Transverse colon (tissue), 4 donors: ENCODE data around the gene ADNP. TPM values are rescaled to one million over a fixed set of nuclear protein-coding genes. Genes with fewer than 3 reads are reported as not detected.
A peak's percentile ranks its signal among the peaks of the same experiment; 100 is the strongest.

Experiments
- DNase-seq: peaks from one replicate; pipeline ENCODE4 v3.0.0-alpha.2; 2019
- H3K27ac ChIP-seq, 4 donors: fragments of 200-600 bp; sonication (generic); 2 replicates each; pipeline ENCODE4 v1.5.1; 2016 to 2018; ENCODE audit warnings: inconsistent platforms in 4 of 4
- H3K27me3 ChIP-seq: fragments of 200-600 bp; sonication (generic); 2 replicates; pipeline ENCODE4 v1.5.1; 2017; ENCODE audit warnings: inconsistent platforms
- H3K36me3 ChIP-seq, 4 donors: fragments of 200-600 bp; sonication (generic); 2 replicates each; pipeline ENCODE4 v1.5.1; 2017 to 2019; ENCODE audit warnings: inconsistent platforms in 4 of 4
- H3K4me1 ChIP-seq, 4 donors: fragments of 200-600 bp; sonication (generic); 2 replicates each; pipeline ENCODE4 v1.5.1; 2017 to 2020; ENCODE audit warnings: inconsistent platforms in 4 of 4
- H3K4me3 ChIP-seq, 4 donors: fragments of 200-600 bp; sonication (generic); 1 replicate in 1 of 4; 2 replicates in 3 of 4; pipeline versions ENCODE4 v1.5.1 to v1.6.1; 2017 to 2019; ENCODE audit warnings: inconsistent platforms in 4 of 4
- H3K9me3 ChIP-seq, 2 donors: fragments of 200-600 bp; sonication (generic); 2 replicates each; pipeline ENCODE4 v1.5.1; 2017 to 2019; ENCODE audit warnings: inconsistent platforms in 2 of 2
- EP300 ChIP-seq: sonication (generic); formaldehyde crosslinking; IDR thresholded peaks from one replicate; pipeline ENCODE4 v1.6.1; 2017; ENCODE audit warnings: antibody characterized with exemption, low read depth
- POLR2A ChIP-seq: fragments of 450-650 bp; IDR thresholded peaks from one replicate; pipeline ENCODE4 v1.6.1; 2016; ENCODE audit warnings: antibody characterized with exemption, mild to moderate bottlenecking, moderate library complexity
- POLR2AphosphoS5 ChIP-seq, 3 donors: sonication (generic); formaldehyde crosslinking; IDR thresholded peaks; one replicate each; pipeline ENCODE4 v1.6.1; 2016; ENCODE audit warnings: antibody characterized with exemption in 3 of 3
- WGBS, 2 donors: methylation state at CpG; one replicate each; pipeline ENCODE4 v1.1.5; 2018; ENCODE audit warnings: low coverage in 1 of 2; 5-methylcytosine and 5-hydroxymethylcytosine counted together
- in situ Hi-C, 4 donors: fragments of 200-750 bp; cut with MboI; loops; one replicate each; pipeline versions ENCODE4 v1.15.0 to v1.15.1; 2017; ENCODE audit warnings: low sequenced_read_pairs in 3 of 4, low pct_ligation_motif_present in 1 of 4, low pct_unique_long_range_greater_than_20kb in 1 of 4
- intact Hi-C: fragments of 100-400 bp; cut with DNase I; formaldehyde crosslinking; loops from one replicate; pipeline ENCODE4 v1.15.1; 2023; ENCODE audit warnings: low total_unique reads
- total RNA-seq, 4 donors: library from RNA; depleted of rRNA; stranded (reverse); fragments of >200 nt; gene quantifications; one replicate each; pipeline ENCODE4 v1.1.0, GENCODE V29; 2016
- TF ChIP-seq, protein P1 (sequence below), 5 experiments: fragments of 200-600 bp in 3 of 5; fragments of 450-650 bp in 2 of 5; sonication (generic) in 3 of 5; IDR thresholded peaks; 1 replicate in 2 of 5; 2 replicates in 3 of 5; pipeline ENCODE4 v1.5.1; 2016 to 2017; ENCODE audit warnings: antibody characterized with exemption in 5 of 5, inconsistent platforms in 3 of 5, mild to moderate bottlenecking in 2 of 5, moderate library complexity in 1 of 5

Gene ADNP
- total RNA-seq, 4 donors from 2014 or later: 34.8 to 65.7 (median 42.5) TPM

- WGBS, 2 donors: 79 to 89% methylated on average over 1 to 25 of the region's 25 CpGs
Observed at GRCh38 chr20:50959543-50960126, 28.4 kb upstream of the ADNP start.

GRCh38 chr20:50958615-50959542, 27.6 kb upstream of the ADNP start, which contains the start of gene MOCS3:
Gene MOCS3, plus strand, starts transcription at chr20:50958818. Its CDS starts 25 bp downstream, at chr20:50958843.
- Histone ChIP-seq H3K4me3 (peak within 1 kb of the TSS; percentile 60 to 92 (median 82)), H3K4me1 (peaks cover 10 to 39% (median 28%) of the 10 kb centered on the region in 4 donors), H3K27ac (peak within 1 kb of the TSS; percentile 83 to 93 (median 90)), H3K36me3 (peaks cover 0 to 5% (median 2%) of the 10 kb centered on the region in 4 donors), H3K27me3 (no peaks in the 10 kb centered on the region), H3K9me3 (no peaks in the 10 kb centered on the region)
- TF ChIP-seq POLR2AphosphoS5 (IDR thresholded peaks at IDR 0.05): peak in 1 of 3 donors; percentile 4
- peak; percentile 5 for TF ChIP-seq POLR2A
- TF ChIP-seq, protein P1, sequence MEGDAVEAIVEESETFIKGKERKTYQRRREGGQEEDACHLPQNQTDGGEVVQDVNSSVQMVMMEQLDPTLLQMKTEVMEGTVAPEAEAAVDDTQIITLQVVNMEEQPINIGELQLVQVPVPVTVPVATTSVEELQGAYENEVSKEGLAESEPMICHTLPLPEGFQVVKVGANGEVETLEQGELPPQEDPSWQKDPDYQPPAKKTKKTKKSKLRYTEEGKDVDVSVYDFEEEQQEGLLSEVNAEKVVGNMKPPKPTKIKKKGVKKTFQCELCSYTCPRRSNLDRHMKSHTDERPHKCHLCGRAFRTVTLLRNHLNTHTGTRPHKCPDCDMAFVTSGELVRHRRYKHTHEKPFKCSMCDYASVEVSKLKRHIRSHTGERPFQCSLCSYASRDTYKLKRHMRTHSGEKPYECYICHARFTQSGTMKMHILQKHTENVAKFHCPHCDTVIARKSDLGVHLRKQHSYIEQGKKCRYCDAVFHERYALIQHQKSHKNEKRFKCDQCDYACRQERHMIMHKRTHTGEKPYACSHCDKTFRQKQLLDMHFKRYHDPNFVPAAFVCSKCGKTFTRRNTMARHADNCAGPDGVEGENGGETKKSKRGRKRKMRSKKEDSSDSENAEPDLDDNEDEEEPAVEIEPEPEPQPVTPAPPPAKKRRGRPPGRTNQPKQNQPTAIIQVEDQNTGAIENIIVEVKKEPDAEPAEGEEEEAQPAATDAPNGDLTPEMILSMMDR (IDR thresholded peaks at IDR 0.05): peak in 1 of 5 experiments; percentile 7
- TF ChIP-seq EP300: no peak
- intact Hi-C loops: no loop called here
- in situ Hi-C loops: no loop called here
- DNase-seq: peak; percentile 87
- 0 to 3% methylated on average over 8 to 45 of the region's 67 CpGs for WGBS, 2 donors

More at GRCh38 chr20:50959543-50960126, 28.4 kb upstream of the ADNP start:
- H3K36me3 ChIP-seq: no peaks in the 10 kb centered on the region
- no peaks in the 10 kb centered on the region for H3K9me3 ChIP-seq
- H3K27ac ChIP-seq: peak overlapping the region in 3 of 4 donors; percentile 83 to 93 (median 90)
- H3K27me3 ChIP-seq: no peaks in the 10 kb centered on the region
- intact Hi-C loops (no loop called here), in situ Hi-C loops (no loop called here)
- peak overlapping the region; percentile 60 to 92 (median 82) for H3K4me3 ChIP-seq
- TF ChIP-seq POLR2A (no peak), EP300 (no peak), POLR2AphosphoS5 (IDR thresholded peaks at IDR 0.05) (no peak)
- TF ChIP-seq, protein P1 (IDR thresholded peaks at IDR 0.05): no peak
- peaks cover 10 to 39% (median 28%) of the 10 kb centered on the region in 4 donors for H3K4me1 ChIP-seq
- DNase-seq: no peak

GRCh38 chr20:50957798-50958614, 26.8 kb upstream of the ADNP start, which contains the start of gene DPM1:
Gene DPM1, minus strand, starts transcription at chr20:50958532. Its CDS starts 9 bp downstream, at chr20:50958523.
- H3K4me3 ChIP-seq: peak within 1 kb of the TSS; percentile 60 to 92 (median 82)
- intact Hi-C loops: no loop called here
- H3K27me3 ChIP-seq: no peaks in the 10 kb centered on the region
- peaks cover 0 to 13% (median 5%) of the 10 kb centered on the region in 4 donors for H3K36me3 ChIP-seq
- WGBS, 2 donors: 1% methylated on average over 11 to 49 of the region's 52 CpGs
- no peaks in the 10 kb centered on the region for H3K9me3 ChIP-seq
- peaks cover 10 to 39% (median 28%) of the 10 kb centered on the region in 4 donors for H3K4me1 ChIP-seq
- peak; percentile 90 for DNase-seq
- in situ Hi-C loops: no loop called here
- H3K27ac ChIP-seq: peak within 1 kb of the TSS; percentile 83 to 93 (median 90)
- TF ChIP-seq POLR2A (peak; percentile 94), POLR2AphosphoS5 (IDR thresholded peaks at IDR 0.05) (peak; percentile 94 to 98 (median 97)), EP300 (no peak)
- TF ChIP-seq, protein P1 (IDR thresholded peaks at IDR 0.05): no peak
